HEK293 (cell line): ENCODE measurements around the gene PARP1.

Source experiments
- CTCF ChIA-PET: fragments of 350-600 bp; formaldehyde crosslinking; extraction: SDS; loops from one replicate; lab custom pipeline; 2021; ENCODE audit warnings: antibody characterized with exemption; lab: Yijun Ruan, JAX
- POLR2A ChIA-PET: fragments of 300-600 bp; formaldehyde crosslinking; extraction: SDS; loops from one replicate; lab custom pipeline; 2020; ENCODE audit warnings: antibody characterized with exemption, inconsistent platforms; lab: Yijun Ruan, JAX
- H3K27ac ChIP-seq: fragments of 200-500 bp; sonication (Bioruptor generic); 2 replicates; pipeline ENCODE4 v1.5.1; 2014; ENCODE audit warnings: low read depth, low read length, control low read depth, inconsistent platforms; ENCODE audit errors: extremely low read depth
- H3K36me3 ChIP-seq, 2 experiments: fragments of 200-500 bp in 1 of 2; sonication (Bioruptor generic) in 1 of 2; 1 replicate in 1 of 2; 2 replicates in 1 of 2; pipeline ENCODE4 v1.5.1; 2014 to 2017; ENCODE audit warnings: inconsistent platforms in 2 of 2, low read length in 2 of 2; ENCODE audit not compliant: control insufficient read depth in 2 of 2, insufficient read depth in 1 of 2
- H3K4me1 ChIP-seq: fragments of 200-500 bp; sonication (Bioruptor generic); 2 replicates; pipeline ENCODE4 v1.5.1; 2014; ENCODE audit warnings: mild to moderate bottlenecking, low read length, inconsistent platforms; ENCODE audit not compliant: control insufficient read depth, insufficient read depth
- H3K4me3 ChIP-seq: 2 replicates; pipeline ENCODE4 v1.5.1; 2011; ENCODE audit warnings: low read depth, mild to moderate bottlenecking, control low read depth, low read length, moderate library complexity
- H3K9me3 ChIP-seq: fragments of 200-500 bp; sonication (Bioruptor generic); 2 replicates; pipeline ENCODE4 v1.5.1; 2014; ENCODE audit warnings: low read depth, low read length, inconsistent platforms; ENCODE audit not compliant: control insufficient read depth, insufficient read depth
- BCL11A ChIP-seq: fragments of 450-650 bp; formaldehyde crosslinking; IDR thresholded peaks from 2 replicates; pipeline ENCODE4 v1.5.1; 2016; ENCODE audit warnings: low read depth, missing biosample characterization, missing genetic modification characterization
- BCL6B ChIP-seq: fragments of 450-650 bp; formaldehyde crosslinking; IDR thresholded peaks from 2 replicates; pipeline ENCODE4 v1.5.1; 2017; ENCODE audit warnings: missing biosample characterization, missing genetic modification characterization
- HOXA7 ChIP-seq: sonication (generic); formaldehyde crosslinking; IDR thresholded peaks from 2 replicates; pipeline ENCODE4 v1.8.1; 2022; ENCODE audit warnings: missing genetic modification reagents, borderline replicate concordance
- KLF10 ChIP-seq: fragments of 450-650 bp; IDR thresholded peaks from 2 replicates; pipeline ENCODE4 v1.5.1; 2018; ENCODE audit warnings: missing biosample characterization, mild to moderate bottlenecking, missing genetic modification characterization
- MZF1 ChIP-seq: fragments of 450-650 bp; formaldehyde crosslinking; IDR thresholded peaks from 2 replicates; pipeline ENCODE4 v1.5.1; 2017; ENCODE audit warnings: missing biosample characterization, missing genetic modification characterization, borderline replicate concordance
- PBX3 ChIP-seq: sonication (generic); formaldehyde crosslinking; IDR thresholded peaks from 2 replicates; pipeline ENCODE4 v1.8.1; 2022; ENCODE audit warnings: mild to moderate bottlenecking, moderate library complexity, missing genetic modification reagents
- SCRT1 ChIP-seq: fragments of 450-650 bp; formaldehyde crosslinking; IDR thresholded peaks from 2 replicates; pipeline ENCODE4 v1.5.1; 2016; ENCODE audit warnings: missing biosample characterization, missing genetic modification characterization, borderline replicate concordance
- TSHZ1 ChIP-seq: fragments of 450-650 bp; formaldehyde crosslinking; IDR thresholded peaks from 2 replicates; pipeline ENCODE4 v1.5.1; 2016; ENCODE audit warnings: missing biosample characterization, missing genetic modification characterization, borderline replicate concordance
- ZEB2 ChIP-seq: fragments of 450-650 bp; formaldehyde crosslinking; IDR thresholded peaks from 2 replicates; pipeline ENCODE4 v1.5.1; 2016; ENCODE audit warnings: missing biosample characterization, missing genetic modification characterization
- ZFP41 ChIP-seq: fragments of 450-650 bp; formaldehyde crosslinking; IDR thresholded peaks from 2 replicates; pipeline ENCODE4 v1.5.1; 2016; ENCODE audit warnings: missing biosample characterization, missing genetic modification characterization, borderline replicate concordance
- ZNF18 ChIP-seq: fragments of 450-650 bp; formaldehyde crosslinking; IDR thresholded peaks from 2 replicates; pipeline ENCODE4 v1.5.1; 2016; ENCODE audit warnings: missing biosample characterization, missing genetic modification characterization
- ZNF292 ChIP-seq: fragments of 450-650 bp; formaldehyde crosslinking; IDR thresholded peaks from 2 replicates; pipeline ENCODE4 v1.5.1; 2016; ENCODE audit warnings: low read depth, missing biosample characterization, missing genetic modification characterization, borderline replicate concordance
- ZNF341 ChIP-seq: fragments of 450-650 bp; formaldehyde crosslinking; IDR thresholded peaks from 2 replicates; pipeline ENCODE4; 2016; ENCODE audit warnings: low read depth, missing biosample characterization, missing genetic modification characterization
- ZNF416 ChIP-seq: fragments of 450-650 bp; formaldehyde crosslinking; IDR thresholded peaks from 2 replicates; pipeline ENCODE4 v1.5.1; 2016; ENCODE audit warnings: missing biosample characterization, missing genetic modification characterization
- ZNF426 ChIP-seq: fragments of 450-650 bp; formaldehyde crosslinking; IDR thresholded peaks from 2 replicates; pipeline ENCODE4 v1.5.1; 2017; ENCODE audit warnings: missing biosample characterization, missing genetic modification characterization, mild to moderate bottlenecking, inconsistent platforms, moderate library complexity
- ZNF514 ChIP-seq: fragments of 450-650 bp; formaldehyde crosslinking; IDR thresholded peaks from 2 replicates; pipeline ENCODE4 v1.5.1; 2016; ENCODE audit warnings: missing biosample characterization, missing genetic modification characterization
- ZNF521 ChIP-seq: fragments of 450-650 bp; formaldehyde crosslinking; IDR thresholded peaks from 2 replicates; pipeline ENCODE4 v1.5.1; 2017; ENCODE audit warnings: missing biosample characterization, mild to moderate bottlenecking, missing genetic modification characterization
- ZNF544 ChIP-seq: fragments of 450-650 bp; formaldehyde crosslinking; IDR thresholded peaks from 2 replicates; pipeline ENCODE4 v1.5.0; 2017; ENCODE audit warnings: missing biosample characterization, missing genetic modification characterization
- ZNF571 ChIP-seq: fragments of 450-650 bp; formaldehyde crosslinking; IDR thresholded peaks from 2 replicates; pipeline ENCODE4 v1.5.0; 2017; ENCODE audit warnings: missing biosample characterization, missing genetic modification characterization
- ZNF585B ChIP-seq: fragments of 450-650 bp; formaldehyde crosslinking; IDR thresholded peaks from 2 replicates; pipeline ENCODE4 v1.5.1; 2016; ENCODE audit warnings: missing biosample characterization, missing genetic modification characterization

Gene PARP1

GRCh38 chr1:226394462-226394861 is 13.4 kb downstream of the PARP1 start:
- no peak for TF ChIP-seq ZNF514 (tag by site-specific recombination)
- no peak for TF ChIP-seq ZNF571 (tag by site-specific recombination)
- TF ChIP-seq PBX3 (CRISPR knock-in tag), result no peak
- no peak for TF ChIP-seq ZNF292 (tag by site-specific recombination)
- TF ChIP-seq BCL6B (tag by site-specific recombination), result no peak
- no peak for TF ChIP-seq ZNF416 (tag by site-specific recombination)
- TF ChIP-seq ZNF544 (tag by site-specific recombination), result no peak
- TF ChIP-seq ZEB2 (tag by site-specific recombination), result no peak
- TF ChIP-seq ZNF18, result no peak
- TF ChIP-seq KLF10, result no peak
- no peak for TF ChIP-seq HOXA7 (CRISPR knock-in tag)
- TF ChIP-seq ZNF341 (tag by site-specific recombination), result no peak
- TF ChIP-seq ZNF585B (tag by site-specific recombination), result no peak
- TF ChIP-seq BCL11A (tag by site-specific recombination), result no peak
- TF ChIP-seq ZNF426 (tag by site-specific recombination), result no peak
- TF ChIP-seq ZNF521 (tag by site-specific recombination), result no peak
- no peak for TF ChIP-seq ZFP41 (tag by site-specific recombination)
- no peak for TF ChIP-seq MZF1 (tag by site-specific recombination)
- TF ChIP-seq SCRT1 (tag by site-specific recombination), result no peak
- no peak for TF ChIP-seq TSHZ1
- Histone ChIP-seq H3K36me3 (peaks cover 81 to 97% of the 10 kb centered on the region in 2 experiments), H3K4me3 (no peak overlapping the region), H3K27ac (no peak overlapping the region), H3K4me1 (no peaks in the 10 kb centered on the region), H3K9me3 (no peaks in the 10 kb centered on the region)
- ChIA-PET POLR2A (no interaction called here), CTCF (interaction anchor here (1.0 kb wide), 1 partner anchor 269 kb away, joined by 4 read pairs; no protein-coding TSS in a partner anchor)
